Measurements from ENCODE around the gene SCAP. TPM values are rescaled to one million over a fixed set of nuclear protein-coding genes. Genes with fewer than 3 reads are reported as not detected.
A peak's percentile ranks its signal among the peaks of the same experiment; 100 is the strongest.

Gene SCAP
- polyA plus RNA-seq, 5 donors: 48.4 to 63.1 (median 50.8) TPM

DNA sequence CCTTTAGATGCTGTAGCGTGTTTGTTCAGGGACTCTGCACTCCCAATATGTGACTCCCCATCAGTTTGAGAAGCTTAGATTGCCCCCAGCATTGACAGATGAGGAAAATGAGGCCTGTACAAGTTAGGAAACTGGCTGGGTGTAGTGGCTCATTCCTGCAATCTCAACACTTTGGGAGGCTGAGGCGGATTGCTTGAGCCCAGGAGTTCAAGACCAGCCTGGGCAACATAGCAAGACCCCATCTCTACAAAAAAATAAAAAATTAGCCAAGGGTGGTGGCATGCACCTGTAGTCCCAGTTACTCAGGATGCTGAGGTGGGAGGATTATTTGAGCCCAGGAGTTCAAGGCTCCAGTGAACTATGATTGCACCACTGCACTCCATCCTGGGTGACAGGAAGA is 108.9 kb downstream of the SCAP start:
- no peak for DNase-seq

DNA sequence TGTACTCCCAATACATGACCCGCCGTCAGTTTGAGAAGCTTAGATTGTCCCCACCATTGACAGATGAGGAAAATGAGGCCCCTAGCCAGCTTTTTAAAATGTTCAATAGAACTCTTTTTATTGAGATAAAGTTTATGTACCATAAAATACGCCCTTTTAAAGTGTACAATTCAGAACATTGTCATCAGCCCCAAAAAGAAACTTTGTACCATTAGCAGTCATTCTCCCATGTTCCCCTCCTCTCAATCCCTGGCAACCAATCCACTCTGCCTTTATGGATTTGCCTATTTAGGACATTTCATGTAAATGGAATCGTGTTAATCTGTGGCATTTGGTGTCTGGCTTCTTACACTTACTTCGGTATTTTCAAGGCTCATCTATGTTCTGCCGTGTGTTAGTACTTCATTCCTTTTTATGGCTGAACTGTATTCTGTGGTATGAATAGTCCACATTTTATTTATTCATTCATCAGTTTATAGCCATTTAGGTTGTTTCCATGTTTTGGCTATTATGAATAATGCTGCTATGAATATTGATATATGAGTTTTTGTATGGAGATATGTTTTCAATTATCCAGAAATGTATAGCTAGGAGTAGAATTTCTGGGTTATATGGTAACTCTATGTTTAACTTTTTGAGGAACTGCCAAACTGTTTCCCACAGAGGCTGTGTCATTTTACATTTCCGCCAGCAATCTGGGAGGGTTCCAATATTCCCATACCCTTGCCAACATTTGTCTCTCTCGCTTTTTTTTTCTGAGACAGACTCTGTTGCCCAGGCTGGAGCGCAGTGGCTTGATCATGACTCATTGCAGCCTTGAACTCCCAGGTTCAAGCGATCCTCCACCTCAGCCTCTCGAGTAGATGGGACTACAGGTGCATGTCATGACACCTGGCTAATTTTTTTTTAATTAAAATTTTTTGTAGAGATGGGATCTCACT is 110.3 kb downstream of the SCAP start:
- DNase-seq: peak; percentile 16 to 17

Other genes starting within 250 kb of the SCAP start
- gene KIF9, start 193.1 kb downstream of the SCAP start, polyA plus RNA-seq (ENCODE audit: insufficient read depth in 1 of 5, insufficient read length in 5 of 5, low replicate concordance in 1 of 5): 10 to 100 TPM; 14.6 to 19.1 (median 15.4) TPM
- 10 to 100 TPM in 4 of 5 donors, 1 to 10 TPM in 1; 9.0 to 14.1 (median 13.3) TPM for gene KLHL18, start 193.0 kb downstream of the SCAP start, polyA plus RNA-seq (ENCODE audit: insufficient read depth in 1 of 5, insufficient read length in 5 of 5, low replicate concordance in 1 of 5)
- gene PTPN23, start 94.9 kb downstream of the SCAP start, polyA plus RNA-seq (ENCODE audit: insufficient read depth in 1 of 5, insufficient read length in 5 of 5, low replicate concordance in 1 of 5): 10 to 100 TPM; 16.0 to 31.5 (median 23.4) TPM
- 10 to 100 TPM; 38.5 to 45.7 (median 41.7) TPM for gene ELP6, start 37.8 kb upstream of the SCAP start, polyA plus RNA-seq (ENCODE audit: insufficient read depth in 1 of 5, insufficient read length in 5 of 5, low replicate concordance in 1 of 5)
- 1 to 10 TPM in 3 of 5 donors, under 1 TPM in 2; 0.63 to 1.2 (median 1.1) TPM for gene CSPG5, start 102.9 kb upstream of the SCAP start, polyA plus RNA-seq (ENCODE audit: insufficient read depth in 1 of 5, insufficient read length in 5 of 5, low replicate concordance in 1 of 5)

All from right lung (tissue), 5 donors.